Central memory CD4-positive, alpha-beta T cell (primary cell): ENCODE results near the gene CHERP.
A peak's percentile ranks its signal among the peaks of the same experiment; 100 is the strongest.

ENCODE experiments used
- DNase-seq: peaks from one replicate; pipeline ENCODE4 v3.0.0; 2022
- total RNA-seq, 3 experiments: gene quantifications; one replicate each; lab custom pipeline; 2026; lab: John Stamatoyannopoulos, UW

The CHERP gene, protein sequence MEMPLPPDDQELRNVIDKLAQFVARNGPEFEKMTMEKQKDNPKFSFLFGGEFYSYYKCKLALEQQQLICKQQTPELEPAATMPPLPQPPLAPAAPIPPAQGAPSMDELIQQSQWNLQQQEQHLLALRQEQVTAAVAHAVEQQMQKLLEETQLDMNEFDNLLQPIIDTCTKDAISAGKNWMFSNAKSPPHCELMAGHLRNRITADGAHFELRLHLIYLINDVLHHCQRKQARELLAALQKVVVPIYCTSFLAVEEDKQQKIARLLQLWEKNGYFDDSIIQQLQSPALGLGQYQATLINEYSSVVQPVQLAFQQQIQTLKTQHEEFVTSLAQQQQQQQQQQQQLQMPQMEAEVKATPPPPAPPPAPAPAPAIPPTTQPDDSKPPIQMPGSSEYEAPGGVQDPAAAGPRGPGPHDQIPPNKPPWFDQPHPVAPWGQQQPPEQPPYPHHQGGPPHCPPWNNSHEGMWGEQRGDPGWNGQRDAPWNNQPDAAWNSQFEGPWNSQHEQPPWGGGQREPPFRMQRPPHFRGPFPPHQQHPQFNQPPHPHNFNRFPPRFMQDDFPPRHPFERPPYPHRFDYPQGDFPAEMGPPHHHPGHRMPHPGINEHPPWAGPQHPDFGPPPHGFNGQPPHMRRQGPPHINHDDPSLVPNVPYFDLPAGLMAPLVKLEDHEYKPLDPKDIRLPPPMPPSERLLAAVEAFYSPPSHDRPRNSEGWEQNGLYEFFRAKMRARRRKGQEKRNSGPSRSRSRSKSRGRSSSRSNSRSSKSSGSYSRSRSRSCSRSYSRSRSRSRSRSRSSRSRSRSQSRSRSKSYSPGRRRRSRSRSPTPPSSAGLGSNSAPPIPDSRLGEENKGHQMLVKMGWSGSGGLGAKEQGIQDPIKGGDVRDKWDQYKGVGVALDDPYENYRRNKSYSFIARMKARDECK
- 35.5 to 59.4 (median 46.1) reads per million in 3 experiments for total RNA-seq

DNA sequence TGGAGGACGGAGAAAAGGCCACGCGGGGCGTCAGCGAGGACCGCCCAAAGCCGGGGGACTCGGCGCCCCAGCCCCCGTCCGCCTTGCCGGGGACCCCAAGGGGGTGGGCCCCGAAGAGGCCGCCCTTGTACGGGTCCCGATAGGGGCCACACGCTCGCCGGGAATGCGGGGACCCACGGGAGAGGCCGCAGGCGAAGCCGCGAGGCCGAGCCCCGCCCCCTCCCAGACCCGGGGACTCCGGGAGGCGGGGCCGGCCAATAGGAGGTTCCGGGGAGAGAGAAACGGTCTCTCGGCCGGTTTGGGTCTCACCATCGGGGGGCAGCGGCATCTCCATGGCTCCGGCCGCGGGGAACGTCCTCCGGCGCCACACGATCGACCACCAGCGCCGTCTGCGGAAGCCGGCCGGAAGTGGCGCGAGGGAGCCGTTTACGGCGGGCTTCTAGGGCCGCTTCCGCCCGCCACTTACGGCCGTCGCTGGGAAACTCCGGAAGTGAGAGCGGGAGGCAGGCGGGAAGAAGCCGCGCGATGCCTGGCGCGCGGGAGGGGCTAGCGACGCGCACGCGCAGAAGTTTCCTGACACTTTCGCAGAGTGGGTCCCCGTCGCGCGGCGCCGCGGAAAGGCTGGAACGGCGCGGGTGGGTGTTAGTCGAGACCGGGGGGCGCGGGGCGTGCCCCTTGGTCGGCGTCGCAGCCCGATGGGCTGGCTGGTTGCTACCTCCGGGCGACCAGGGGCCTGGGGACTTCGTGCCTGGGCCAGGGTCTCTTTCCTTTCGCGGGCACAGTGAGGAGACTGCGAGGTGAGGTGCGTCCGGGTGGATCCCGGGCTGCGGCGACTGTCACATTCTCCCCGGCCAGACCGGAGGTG lies at the start of gene CHERP:
Gene CHERP (minus strand): TSS at position 393 of the 865 bp plus-strand sequence. CDS start 59 bp downstream, at position 334.
- DNase-seq = peak; percentile 92

DNA sequence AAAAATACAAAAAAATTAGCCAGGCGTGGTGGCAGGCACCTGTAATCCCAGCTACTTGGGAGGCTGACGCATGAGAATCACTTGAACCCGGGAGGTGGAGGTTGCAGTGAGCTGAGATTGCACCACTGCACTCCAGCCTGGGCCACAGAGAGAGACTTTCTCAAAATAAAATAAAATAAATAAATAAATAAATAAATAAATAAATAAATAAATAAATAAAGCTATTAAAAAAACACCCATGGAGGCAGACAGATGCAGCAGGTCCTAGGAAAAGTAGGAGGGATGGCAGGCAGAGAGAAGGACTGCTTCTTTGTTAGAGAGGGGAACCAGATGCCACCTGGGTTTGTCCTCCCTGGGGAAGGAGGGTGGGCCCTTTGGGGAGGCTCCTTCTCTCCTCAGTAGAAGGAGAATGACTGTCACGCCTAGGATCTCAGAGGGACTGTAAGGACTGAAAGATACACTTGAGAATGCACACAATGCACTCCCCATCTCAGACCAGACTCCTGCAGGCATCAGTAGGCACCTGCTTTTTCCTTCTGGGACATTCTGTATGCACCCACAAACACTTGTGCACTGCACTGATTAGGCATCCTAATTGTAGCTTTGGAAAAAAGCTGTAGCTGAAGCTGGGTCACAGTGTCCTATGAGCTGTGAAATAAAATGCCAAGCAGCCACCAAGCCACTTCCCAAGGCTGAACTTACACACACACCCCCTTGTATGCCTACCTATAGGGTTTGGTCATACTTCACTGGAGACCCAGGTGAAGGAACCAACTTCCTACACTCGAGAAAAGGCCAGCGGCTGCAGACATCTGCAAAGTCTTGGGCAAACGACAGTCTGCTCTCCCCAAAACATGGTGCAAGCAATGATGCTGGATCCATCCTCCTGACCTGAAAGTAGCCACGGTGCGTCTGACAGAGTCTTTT lies 48.9 kb upstream of the CHERP start:
- no peak for DNase-seq

DNA sequence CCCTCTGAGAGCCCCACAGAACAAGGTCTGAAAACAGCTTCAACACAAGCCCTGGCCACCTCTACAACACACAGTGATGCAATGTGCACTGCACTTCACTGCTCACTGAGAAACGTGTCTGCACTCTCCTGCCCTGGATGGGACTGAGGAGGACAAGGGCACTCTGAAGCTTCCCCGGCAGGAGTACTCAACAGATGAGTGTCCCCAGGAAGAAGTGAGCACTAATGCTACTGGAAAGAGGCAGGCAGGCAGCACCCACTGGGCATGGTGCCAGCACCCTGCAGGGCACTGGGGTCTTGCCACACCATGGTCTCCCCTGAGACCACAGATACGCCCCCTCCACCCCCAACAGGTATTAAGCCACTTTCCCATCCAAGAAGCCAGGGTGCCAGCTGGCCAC lies 47.7 kb upstream of the CHERP start:
- DNase-seq = no peak

DNA sequence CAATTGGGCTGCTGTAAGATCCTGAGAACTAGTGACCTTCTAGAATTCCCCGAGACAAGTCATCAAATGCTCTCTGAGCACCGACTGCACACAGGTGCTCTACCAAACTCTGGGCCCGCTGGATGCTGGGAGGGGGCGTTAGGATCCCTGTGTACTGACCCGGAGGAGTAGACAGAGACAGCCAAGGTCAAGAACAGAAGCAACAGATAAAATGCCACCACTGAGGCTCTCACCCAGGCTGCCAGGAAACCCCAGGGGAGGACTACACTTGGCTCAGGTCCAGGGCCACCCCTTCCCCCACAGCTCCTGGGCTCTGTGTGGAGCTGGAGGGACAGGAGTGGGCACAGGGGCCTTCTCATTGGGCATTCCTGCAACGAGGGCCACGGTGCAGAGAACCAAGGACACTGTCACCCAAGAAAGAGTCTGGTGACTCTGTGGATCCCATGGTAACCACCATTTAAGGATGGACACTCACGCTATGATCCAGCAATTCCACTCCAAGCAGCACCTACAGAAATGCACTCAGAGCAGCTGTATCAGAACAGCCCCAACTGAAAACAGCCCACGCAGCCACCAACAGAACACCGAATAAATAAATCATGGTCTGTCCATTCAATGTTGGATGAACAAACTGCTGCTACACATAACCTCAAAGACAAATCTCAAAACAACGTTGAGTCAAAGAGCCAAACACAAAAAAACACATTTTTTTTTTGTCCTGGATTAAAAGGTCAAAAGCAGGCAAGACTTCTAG lies 46.8 kb upstream of the CHERP start:
- DNase-seq = no peak

DNA sequence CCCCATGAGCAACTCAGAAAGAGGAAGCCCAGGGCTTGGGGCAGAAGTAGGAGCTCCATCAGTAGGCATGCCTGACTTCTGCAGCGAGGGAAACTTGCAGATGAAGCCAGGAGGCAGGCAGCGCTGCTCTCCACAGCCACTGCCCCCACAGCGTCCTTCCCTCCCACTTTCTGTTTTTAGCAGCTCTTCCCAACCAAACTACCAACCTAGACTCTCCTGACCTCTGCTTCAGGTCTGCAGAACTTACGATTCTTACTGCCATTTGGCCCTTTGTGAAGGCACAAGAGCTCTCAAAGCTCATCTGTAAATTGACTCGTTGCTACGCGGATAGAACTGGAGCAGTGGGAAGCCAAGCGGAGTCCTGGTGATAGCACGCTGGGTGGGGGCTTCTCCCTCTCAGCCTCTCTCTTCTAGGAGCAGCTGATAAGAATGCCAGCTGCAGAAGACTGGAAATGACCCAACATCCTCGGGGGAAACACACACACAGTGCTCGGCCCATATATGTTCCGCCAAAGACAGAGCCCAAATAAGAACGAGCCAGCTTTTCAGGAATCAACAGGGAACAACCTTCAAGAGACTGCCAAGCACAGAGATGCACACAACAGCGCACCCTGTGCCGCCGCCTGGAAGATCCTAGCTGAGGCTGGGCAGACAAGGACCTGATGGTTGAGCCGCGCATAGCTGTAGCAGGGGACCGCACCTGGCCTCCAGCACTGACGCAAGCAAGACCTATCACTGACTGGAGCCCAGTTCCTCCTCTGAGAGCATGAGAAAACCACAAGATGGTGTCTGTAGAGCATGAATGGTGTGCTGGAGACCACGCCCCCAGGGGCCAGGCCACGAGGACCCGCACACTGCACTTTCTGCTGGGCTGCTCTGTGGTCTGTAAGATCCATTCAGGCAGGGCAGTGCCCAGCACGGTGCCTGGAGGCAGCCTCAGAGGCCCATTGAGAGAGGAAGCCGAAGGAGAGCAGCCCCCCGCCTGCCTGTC lies 45.9 kb upstream of the CHERP start:
- DNase-seq = peak; percentile 79

DNA sequence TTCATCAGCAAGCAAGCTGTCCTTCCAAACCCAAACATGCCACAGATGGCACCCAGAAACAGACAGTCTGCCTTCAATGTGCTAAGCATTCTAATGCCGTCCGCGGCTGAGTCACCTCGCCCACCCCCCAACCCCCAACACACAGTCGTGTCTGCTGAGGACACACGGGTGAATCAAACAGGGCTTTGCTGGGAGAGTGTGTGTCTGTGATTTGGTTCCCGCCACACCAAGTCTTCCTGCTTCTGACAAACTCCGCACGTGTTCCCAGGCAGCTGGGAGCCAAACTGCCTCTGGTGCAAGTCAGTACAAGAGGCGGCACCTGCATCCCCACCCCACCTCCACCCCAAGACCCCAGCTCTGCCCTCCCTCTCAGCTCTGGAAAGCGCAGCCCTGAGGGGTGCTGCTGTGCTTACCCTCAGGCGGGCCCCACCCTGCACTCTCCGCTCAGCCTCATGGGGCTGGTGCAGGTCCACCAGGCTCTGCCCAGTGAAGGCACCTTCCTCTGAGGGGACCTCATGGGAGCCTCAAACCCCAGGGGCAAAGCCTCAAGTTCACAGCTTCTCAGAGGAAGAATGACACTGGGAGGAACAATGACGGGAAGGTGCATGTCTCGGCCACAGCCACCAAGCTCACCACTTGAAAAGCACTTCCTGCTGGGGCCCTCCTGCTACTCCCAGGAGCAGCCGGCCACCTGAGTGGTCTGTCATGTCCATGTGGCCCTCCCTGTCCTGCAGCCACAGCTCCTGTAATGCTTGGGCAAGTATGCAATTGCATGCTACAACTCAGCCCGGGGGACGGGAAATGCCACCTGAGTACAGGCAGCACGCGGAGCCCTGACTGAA lies 45.0 kb upstream of the CHERP start:
- peak; percentile 58 for DNase-seq

DNA sequence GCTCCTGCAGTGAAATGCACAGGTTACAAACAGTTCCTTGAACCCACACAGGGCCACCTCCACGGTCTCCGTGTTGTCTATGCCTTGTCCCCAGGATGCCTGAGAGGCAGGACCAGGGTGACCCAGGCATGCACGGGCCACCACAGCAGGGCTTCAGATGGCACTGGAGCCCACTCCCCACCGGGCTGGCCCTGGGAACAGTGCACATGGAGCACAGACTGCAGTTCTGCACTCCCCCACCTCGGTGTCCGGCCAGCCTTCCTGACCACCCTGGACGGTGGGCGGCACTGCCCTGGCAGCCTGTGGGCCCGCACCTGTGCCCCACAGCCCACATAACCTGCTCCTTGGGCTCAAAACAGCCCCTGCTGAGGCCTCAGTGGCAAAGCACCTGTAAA lies 44.2 kb upstream of the CHERP start:
- no peak for DNase-seq

DNA sequence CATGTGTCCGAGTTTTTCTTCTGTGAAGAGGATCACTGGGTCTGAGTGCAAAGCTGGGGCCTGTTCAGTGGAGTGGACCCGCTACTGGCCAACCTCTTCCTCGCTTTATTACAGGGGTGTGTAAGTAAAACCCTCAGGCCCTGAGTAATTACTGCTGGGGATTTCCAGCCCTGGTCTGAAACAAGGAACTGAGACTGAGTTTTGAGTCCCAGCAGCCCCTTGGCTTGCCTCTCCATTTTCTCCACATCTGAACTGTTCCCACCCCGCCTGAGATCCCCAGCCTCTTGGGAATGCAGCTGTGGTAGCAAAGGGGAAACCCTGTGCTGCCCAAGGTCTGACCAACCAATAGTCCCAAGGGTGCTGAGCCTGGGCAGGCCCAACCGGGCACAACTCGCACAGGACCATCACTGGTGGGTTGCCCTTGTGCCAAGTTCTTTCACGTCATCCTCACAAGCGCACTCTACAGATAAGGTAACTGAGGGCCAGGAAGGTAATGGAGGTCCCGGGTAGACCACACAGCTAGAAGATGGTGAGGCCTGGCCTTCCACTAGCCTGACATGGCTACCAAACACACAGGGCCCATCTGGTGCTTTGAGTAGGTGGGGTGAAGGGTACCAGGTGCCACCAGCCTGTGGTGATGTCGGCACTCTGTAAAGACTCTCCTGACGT lies 43.7 kb upstream of the CHERP start:
- peak; percentile 31 for DNase-seq

DNA sequence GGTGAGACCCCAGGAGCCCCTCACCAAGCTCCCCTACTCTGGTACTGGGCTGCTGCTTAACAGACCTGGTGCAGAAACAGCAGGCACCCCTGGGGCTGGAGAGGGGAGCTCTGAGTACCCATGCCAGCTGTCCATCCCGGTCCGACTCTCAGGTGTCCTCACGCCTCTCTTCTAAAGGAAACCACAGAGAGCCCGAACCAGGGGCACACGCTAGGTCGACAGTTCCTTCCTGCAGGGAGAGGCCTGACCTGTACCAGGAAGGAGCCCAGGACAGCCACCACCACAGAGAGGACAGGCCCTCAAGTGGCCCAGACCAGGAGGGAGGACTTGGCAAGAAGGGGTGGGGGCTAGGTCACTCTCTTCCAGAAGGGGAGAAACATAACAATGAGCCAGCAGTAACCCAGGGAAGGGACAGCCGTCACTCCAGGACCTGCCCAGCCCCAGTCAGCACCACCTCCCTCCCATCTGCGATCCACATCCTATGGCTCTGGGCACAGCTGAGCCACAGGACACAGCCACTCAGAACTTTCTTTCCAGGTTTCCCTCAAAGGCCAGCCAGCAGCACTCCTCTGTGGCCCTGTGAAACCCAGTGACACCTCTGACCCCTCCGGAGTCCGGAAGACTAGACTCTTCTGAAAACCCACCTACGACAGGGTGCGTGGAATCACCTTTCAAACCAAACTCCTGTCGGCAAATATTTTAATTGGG lies 43.0 kb upstream of the CHERP start:
- DNase-seq = no peak

DNA sequence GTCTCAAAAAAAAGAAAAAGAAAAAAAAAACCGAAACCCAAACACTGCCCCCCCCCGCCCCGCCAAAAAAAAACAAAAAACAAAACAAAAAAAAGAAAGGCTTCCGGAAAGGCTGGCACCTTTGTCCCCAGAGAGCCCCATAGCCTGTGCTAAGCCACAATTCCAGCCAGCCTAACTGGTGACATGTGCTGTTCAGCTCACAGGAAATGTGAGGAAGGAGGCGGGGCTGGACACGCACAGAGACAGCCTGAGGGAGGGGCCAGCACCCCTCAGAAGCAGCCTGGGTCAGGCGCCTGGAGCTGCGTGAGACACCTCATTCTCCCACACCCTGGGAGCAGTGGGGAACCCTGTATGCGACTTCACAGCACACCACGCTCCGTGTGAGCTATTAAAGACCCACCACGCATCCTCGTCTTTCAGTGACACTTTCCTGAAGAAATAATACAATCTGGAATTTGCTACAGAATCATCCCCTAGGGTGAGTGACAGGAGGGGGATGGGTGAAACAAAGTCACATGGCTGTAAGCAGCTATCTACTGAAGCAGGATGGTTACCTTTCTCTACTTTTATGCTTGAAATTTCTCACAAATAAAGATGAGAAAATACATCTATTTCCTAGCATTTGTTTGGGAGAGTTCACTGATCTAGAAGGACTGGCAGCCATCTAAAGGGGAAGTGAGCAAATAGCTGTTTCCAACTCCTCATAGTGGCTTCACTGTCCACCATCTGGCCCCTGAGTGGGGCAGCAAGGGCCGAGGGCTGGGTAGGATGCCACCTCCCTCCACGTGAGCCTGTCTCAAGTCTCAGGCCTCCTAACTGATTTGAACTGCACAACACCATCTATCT lies 42.2 kb upstream of the CHERP start:
- DNase-seq = peak; percentile 95

DNA sequence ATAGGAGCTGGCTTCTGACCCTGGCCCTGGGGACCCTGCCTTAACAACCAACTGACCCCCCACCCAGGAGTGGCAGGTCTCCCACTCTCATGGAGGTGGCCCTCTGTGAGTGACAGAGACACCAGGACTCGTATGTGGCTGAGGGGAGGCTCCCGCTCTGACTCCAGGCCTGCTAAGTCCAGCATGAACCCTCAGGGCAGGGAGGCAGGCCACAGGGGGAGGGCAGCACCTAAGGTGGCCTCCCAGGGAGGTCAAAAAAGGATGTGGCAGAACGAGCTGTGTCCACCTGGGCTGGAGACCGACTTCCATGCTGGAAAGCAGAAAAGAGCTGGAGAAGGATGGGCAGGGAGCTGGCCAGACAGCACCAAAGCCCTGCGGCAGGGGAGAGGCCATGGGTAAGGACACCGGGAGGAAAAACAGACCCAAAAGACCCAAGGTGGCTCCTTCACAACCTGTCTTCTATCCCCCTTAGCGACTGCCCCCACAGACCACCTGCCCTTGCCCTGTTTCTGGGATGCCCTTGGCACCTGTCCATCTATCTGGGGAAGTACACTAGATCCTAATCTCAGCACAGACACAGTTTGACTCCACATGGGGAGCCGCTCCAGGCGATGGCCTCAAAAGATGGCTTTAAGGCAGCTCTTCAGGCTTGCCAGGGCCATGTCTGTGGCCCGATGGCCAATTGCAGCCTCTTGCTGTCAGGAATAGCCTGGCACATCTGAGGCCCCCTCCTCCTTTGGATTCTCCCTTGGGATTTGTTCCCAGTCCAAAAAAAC lies 40.4 kb upstream of the CHERP start:
- DNase-seq = no peak

DNA sequence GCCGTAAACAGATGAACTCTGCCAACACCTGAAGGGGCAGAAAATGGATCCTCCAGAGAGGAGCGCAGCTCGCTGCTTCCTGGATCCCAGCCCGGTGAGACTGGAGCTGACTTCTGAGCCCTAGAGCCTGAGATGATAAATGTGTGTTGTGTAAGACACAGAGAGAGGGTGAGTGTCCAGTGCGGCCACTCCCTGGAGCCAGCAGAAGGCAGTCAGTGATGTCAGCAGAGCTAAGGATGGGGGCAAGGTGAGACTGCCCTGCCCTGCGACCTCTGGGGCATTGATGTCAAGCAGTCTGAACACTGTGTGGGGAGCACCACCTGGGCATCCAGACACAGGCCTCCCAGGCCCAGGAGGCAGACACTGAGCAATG lies 39.7 kb upstream of the CHERP start:
- DNase-seq = no peak

DNA sequence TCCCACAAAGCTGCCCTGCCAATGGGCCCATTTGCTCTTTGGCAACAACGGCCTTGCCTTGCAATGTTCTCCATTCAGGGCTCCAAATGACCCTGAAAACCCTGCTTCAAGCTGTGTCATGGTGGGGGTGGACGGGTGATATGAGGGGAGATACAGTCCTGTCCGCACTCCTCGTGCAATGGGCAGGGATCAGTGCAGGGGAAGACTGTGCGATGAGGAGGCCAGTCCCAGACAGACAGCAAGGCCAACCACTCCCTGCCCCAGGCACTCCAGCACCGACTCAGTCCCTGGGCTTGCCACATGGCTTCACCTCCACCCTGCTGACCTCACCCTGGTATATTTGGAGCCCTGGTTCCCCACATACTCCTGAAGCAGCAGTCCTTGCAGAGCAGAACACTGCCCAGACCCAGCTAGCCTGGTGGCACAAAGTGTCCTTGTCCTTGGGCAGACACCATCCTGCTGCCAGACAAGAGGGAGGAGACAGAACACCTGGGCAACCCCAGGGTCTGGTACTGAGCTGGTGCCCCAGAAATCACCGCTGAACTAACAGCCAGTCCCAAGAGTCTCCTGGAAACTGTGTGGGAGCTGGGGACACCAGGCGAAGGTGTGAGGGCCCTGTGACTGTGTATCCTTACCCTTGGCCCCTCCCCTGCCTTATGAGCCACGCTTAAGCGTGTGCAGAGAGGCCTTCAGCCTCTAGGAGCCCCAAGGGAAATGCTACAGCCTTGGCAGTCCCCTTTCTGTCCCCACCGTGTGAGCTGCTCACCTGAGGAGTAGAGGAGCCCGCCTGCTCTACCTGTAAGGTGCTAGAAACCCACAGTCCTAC lies 39.1 kb upstream of the CHERP start:
- DNase-seq = no peak

DNA sequence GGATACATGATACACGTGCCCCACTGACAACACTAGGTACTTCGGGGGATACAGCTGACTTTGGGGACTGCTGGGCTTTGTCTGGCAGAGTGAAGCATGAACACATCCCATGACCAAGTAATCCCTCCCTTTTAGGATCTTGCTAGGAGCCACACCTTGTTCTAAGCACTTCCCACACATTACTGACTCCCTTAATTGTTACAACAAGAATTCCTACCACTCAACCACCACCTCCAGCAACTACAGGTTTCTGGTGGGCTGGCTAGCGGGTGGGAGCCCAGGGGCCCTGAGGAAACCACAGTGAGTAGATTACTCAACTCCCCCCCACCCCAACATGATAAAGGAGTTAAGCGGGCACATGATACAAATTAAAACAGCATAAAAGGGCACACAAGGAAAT lies 37.1 kb upstream of the CHERP start:
- DNase-seq = no peak
